ENCODE data around the gene CLEC18B.
"Not testable (repeated sequence)": the region's sequence is repeated elsewhere in the genome, so short reads cannot be mapped to it uniquely, and the experiment has no call there.

The CLEC18B gene

GRCh38 chr16:74446866-74447265, 25.6 kb upstream of the CLEC18B start:
- DNase-seq (ENCODE audit: extremely low read depth in 1 of 2, low read depth in 1 of 2) = no peak

- DNase-seq (ENCODE audit: extremely low read depth in 1 of 2, low read depth in 1 of 2) = not testable (repeated sequence)
These were observed 22.5 kb upstream of the CLEC18B start for GRCh38 chr16:74443624-74444346.

- DNase-seq (ENCODE audit: extremely low read depth in 1 of 2, low read depth in 1 of 2) = no peak
These were observed 18.4 kb upstream of the CLEC18B start for GRCh38 chr16:74439685-74440084.

- DNase-seq (ENCODE audit: extremely low read depth in 1 of 2, low read depth in 1 of 2) = no peak
These were observed 17.3 kb upstream of the CLEC18B start for GRCh38 chr16:74438492-74438979.

- DNase-seq (ENCODE audit: extremely low read depth in 1 of 2, low read depth in 1 of 2) = no peak
These were observed 10.2 kb upstream of the CLEC18B start for GRCh38 chr16:74431516-74431915.

- DNase-seq (ENCODE audit: extremely low read depth in 1 of 2, low read depth in 1 of 2) = peak in 1 of 2 donors; percentile 22
These were observed 8.9 kb upstream of the CLEC18B start for GRCh38 chr16:74430036-74430712.

- not testable (repeated sequence) for DNase-seq (ENCODE audit: extremely low read depth in 1 of 2, low read depth in 1 of 2)
These were observed 7.2 kb upstream of the CLEC18B start for GRCh38 chr16:74428493-74428892.

- DNase-seq (ENCODE audit: extremely low read depth in 1 of 2, low read depth in 1 of 2) = not testable (repeated sequence)
These were observed 4.5 kb upstream of the CLEC18B start for GRCh38 chr16:74425751-74426150.

GRCh38 chr16:74423721-74424120, 2.4 kb upstream of the CLEC18B start:
- DNase-seq (ENCODE audit: extremely low read depth in 1 of 2, low read depth in 1 of 2) = not testable (repeated sequence)

GRCh38 chr16:74422086-74422485, 808 bp upstream of the CLEC18B start:
- not testable (repeated sequence) for DNase-seq (ENCODE audit: extremely low read depth in 1 of 2, low read depth in 1 of 2)

- not testable (repeated sequence) for DNase-seq (ENCODE audit: extremely low read depth in 1 of 2, low read depth in 1 of 2)
These were observed 156 bp upstream of the CLEC18B start for GRCh38 chr16:74421482-74421785.

- not testable (repeated sequence) for DNase-seq (ENCODE audit: extremely low read depth in 1 of 2, low read depth in 1 of 2)
These were observed 1.5 kb downstream of the CLEC18B start for GRCh38 chr16:74419811-74420210.

GRCh38 chr16:74417897-74418296, 3.4 kb downstream of the CLEC18B start:
- DNase-seq (ENCODE audit: extremely low read depth in 1 of 2, low read depth in 1 of 2) = not testable (repeated sequence)

- DNase-seq (ENCODE audit: extremely low read depth in 1 of 2, low read depth in 1 of 2) = not testable (repeated sequence)
These were observed 7.4 kb downstream of the CLEC18B start for GRCh38 chr16:74413920-74414319.

- DNase-seq (ENCODE audit: extremely low read depth in 1 of 2, low read depth in 1 of 2) = not testable (repeated sequence)
These were observed 7.8 kb downstream of the CLEC18B start for GRCh38 chr16:74413485-74413884.

- DNase-seq (ENCODE audit: extremely low read depth in 1 of 2, low read depth in 1 of 2) = not testable (repeated sequence)
These were observed 8.4 kb downstream of the CLEC18B start for GRCh38 chr16:74412775-74413390.

- not testable (repeated sequence) for DNase-seq (ENCODE audit: extremely low read depth in 1 of 2, low read depth in 1 of 2)
These were observed 9.0 kb downstream of the CLEC18B start for GRCh38 chr16:74412138-74412774.

- DNase-seq (ENCODE audit: extremely low read depth in 1 of 2, low read depth in 1 of 2) = not testable (repeated sequence)
These were observed 10.3 kb downstream of the CLEC18B start for GRCh38 chr16:74410981-74411380.

GRCh38 chr16:74410057-74410957, 11.0 kb downstream of the CLEC18B start:
- DNase-seq (ENCODE audit: extremely low read depth in 1 of 2, low read depth in 1 of 2) = not testable (repeated sequence)
